Lower leg skin (tissue), 4 donors: ENCODE measurements around the gene HCN2. TPM values are rescaled to one million over a fixed set of nuclear protein-coding genes. Genes with fewer than 3 reads are reported as not detected.

ENCODE experiments used
- DNase-seq, 2 donors: peaks; one replicate each; pipeline ENCODE4 v3.0.0-alpha.2; 2019; ENCODE audit warnings: low spot score in 2 of 2
- H3K4me3 ChIP-seq: fragments of 200-600 bp; sonication (generic); 2 replicates; pipeline ENCODE4 v1.5.1; 2017; ENCODE audit warnings: mild to moderate bottlenecking, low read depth; ENCODE audit not compliant: poor library complexity, severe bottlenecking
- POLR2A ChIP-seq, 2 donors: fragments of 450-650 bp; IDR thresholded peaks; one replicate each; pipeline ENCODE4 v1.6.1; 2016 to 2017; ENCODE audit warnings: antibody characterized with exemption in 2 of 2, mild to moderate bottlenecking in 1 of 2, moderate library complexity in 1 of 2
- WGBS, 2 donors: methylation state at CpG; one replicate each; pipeline ENCODE4 v1.1.5; 2018; 5-methylcytosine and 5-hydroxymethylcytosine counted together
- intact Hi-C: fragments of 100-400 bp; cut with DNase I; formaldehyde crosslinking; loops from one replicate; pipeline ENCODE4 v1.15.0; 2023; ENCODE audit warnings: low total_unique reads
- total RNA-seq, 4 donors: library from RNA; depleted of rRNA; stranded (reverse); fragments of >200 nt; gene quantifications; one replicate each; pipeline ENCODE4 v1.1.0, GENCODE V29; 2016
- TF ChIP-seq, protein P1 (sequence below), 3 donors: fragments of 450-650 bp; IDR thresholded peaks; one replicate each; pipeline ENCODE4 v1.5.1; 2016; ENCODE audit warnings: antibody characterized with exemption in 3 of 3, mild to moderate bottlenecking in 3 of 3, moderate library complexity in 2 of 3

HCN2 gene
- total RNA-seq, 4 donors from 2014 or later, result 0.21 to 1.7 (median 1.1) TPM

DNA sequence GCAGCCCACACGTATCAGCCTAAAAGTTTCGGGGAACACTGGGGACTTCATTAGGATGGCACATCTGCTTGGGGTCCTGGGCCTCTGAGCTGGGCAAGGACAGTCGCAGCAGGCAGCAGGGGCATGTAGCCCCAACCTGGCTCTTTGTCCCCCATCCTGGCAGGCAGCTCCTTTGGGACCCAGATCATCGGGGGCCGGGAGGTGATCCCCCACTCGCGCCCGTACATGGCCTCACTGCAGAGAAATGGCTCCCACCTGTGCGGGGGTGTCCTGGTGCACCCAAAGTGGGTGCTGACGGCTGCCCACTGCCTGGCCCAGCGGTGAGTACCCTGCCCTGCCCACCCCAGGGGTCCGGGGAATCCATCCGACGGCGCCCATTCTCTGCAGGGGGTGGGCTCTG is 42.6 kb upstream of the HCN2 start:
- no peak for TF ChIP-seq POLR2A (IDR thresholded peaks at IDR 0.05)
- TF ChIP-seq, protein P1, sequence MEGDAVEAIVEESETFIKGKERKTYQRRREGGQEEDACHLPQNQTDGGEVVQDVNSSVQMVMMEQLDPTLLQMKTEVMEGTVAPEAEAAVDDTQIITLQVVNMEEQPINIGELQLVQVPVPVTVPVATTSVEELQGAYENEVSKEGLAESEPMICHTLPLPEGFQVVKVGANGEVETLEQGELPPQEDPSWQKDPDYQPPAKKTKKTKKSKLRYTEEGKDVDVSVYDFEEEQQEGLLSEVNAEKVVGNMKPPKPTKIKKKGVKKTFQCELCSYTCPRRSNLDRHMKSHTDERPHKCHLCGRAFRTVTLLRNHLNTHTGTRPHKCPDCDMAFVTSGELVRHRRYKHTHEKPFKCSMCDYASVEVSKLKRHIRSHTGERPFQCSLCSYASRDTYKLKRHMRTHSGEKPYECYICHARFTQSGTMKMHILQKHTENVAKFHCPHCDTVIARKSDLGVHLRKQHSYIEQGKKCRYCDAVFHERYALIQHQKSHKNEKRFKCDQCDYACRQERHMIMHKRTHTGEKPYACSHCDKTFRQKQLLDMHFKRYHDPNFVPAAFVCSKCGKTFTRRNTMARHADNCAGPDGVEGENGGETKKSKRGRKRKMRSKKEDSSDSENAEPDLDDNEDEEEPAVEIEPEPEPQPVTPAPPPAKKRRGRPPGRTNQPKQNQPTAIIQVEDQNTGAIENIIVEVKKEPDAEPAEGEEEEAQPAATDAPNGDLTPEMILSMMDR (IDR thresholded peaks at IDR 0.05), result no peak
- 83 to 88% methylated on average over 12 to 15 of the region's 15 CpGs for WGBS, 2 donors
- no peak for DNase-seq
- H3K4me3 ChIP-seq, result no peak overlapping the region
- intact Hi-C loops, result no loop called here

DNA sequence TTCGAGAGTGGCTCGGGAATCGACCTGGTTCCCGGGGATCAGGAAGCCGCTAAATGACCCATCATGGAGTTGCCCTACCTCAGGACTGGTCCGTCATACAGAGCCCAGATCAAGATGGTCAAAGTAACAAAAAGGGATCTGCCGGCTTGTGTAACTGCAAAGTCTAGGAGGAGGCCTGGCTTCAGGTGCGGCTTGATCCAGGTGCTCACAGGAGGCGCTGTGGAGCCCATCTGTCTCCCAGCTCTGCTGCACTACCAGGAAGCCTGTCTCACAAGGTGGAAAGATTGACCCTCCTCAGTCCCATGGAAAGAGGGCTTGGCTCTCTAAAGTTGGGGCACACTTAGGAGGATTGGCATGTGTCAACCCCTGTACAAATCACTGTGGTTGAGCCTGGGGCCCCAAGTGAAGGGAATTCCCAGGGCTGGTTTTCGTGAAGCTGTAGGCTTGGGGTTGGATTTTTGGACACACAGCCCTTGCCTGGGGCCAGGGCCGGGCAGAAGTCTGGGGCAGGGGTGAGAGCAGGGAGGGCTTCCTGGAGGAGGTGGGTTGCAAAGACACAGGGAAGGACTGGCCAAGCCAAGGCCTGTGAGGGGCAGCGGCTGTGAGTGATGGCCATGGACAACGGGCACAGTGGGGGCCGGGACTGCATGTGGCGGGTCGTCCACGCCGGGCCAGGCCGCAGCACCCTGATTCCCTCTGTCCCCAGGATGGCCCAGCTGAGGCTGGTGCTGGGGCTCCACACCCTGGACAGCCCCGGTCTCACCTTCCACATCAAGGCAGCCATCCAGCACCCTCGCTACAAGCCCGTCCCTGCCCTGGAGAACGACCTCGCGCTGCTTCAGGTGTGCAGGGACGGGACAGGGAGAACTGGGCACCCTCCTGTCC is 41.6 kb upstream of the HCN2 start:
- no peak for DNase-seq
- TF ChIP-seq POLR2A (IDR thresholded peaks at IDR 0.05), result no peak
- TF ChIP-seq, protein P1 (IDR thresholded peaks at IDR 0.05), result no peak
- 80 to 83% methylated on average over 25 to 26 of the region's 26 CpGs for WGBS, 2 donors
- intact Hi-C loops, result no loop called here
- H3K4me3 ChIP-seq, result no peak overlapping the region

DNA sequence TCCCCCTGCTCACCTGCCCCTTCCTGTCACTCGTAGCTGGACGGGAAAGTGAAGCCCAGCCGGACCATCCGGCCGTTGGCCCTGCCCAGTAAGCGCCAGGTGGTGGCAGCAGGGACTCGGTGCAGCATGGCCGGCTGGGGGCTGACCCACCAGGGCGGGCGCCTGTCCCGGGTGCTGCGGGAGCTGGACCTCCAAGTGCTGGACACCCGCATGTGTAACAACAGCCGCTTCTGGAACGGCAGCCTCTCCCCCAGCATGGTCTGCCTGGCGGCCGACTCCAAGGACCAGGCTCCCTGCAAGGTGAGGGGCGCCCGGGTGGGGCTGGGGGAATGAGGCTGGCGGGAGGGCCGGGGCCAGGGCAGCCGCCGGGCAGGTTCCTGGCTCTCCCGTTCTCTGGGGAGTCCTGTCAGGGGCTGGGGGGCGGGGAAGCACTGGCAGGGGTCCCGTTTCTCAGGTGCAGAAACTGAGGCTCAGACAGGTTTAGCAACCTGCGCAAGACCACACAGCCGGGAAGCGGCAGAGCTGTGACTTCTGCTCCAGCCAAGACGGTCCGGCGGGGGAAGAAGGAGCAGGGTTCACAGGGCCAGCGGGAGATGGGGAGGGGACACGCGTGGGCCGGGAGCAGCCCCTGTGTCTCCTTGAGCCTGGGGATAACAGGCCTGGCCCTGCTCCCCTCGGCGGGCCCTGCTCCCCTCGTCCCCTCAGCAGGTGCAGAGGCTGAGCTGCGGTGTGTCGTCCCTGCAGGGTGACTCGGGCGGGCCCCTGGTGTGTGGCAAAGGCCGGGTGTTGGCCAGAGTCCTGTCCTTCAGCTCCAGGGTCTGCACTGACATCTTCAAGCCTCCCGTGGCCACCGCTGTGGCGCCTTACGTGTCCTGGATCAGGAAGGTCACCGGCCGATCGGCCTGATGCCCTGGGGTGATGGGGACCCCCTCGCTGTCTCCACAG is 40.5 kb upstream of the HCN2 start:
- WGBS, 2 donors, result 78 to 82% methylated on average over 27 to 41 of the region's 52 CpGs
- intact Hi-C loops, result no loop called here
- TF ChIP-seq POLR2A (IDR thresholded peaks at IDR 0.05), result no peak
- TF ChIP-seq, protein P1 (IDR thresholded peaks at IDR 0.05), result no peak
- no peak overlapping the region for H3K4me3 ChIP-seq
- no peak for DNase-seq

DNA sequence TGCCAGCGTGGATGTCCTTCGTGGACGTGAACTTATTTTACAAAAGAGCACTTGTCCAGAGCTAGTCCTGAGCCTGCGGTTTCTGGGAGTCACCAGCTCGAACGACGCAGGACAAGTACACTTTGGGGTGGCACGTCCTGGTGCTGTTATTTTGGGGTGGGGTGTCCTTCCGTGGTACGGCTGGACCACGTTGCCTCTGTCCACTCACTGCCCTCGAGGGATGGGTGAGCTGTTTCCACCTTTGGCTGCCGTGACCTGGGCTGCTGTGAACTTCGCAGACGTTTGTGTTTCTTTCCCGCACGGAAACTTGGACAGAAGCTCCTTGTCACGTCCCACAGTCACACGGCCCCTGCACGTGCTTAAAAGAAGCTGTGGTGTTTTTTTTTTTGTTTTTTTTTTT is 34.9 kb upstream of the HCN2 start:
- no peak for TF ChIP-seq POLR2A (IDR thresholded peaks at IDR 0.05)
- TF ChIP-seq, protein P1 (IDR thresholded peaks at IDR 0.05), result no peak
- intact Hi-C loops, result no loop called here
- no peak for DNase-seq
- WGBS, 2 donors, result 64 to 85% methylated on average over 19 to 20 of the region's 20 CpGs
- no peak overlapping the region for H3K4me3 ChIP-seq

DNA sequence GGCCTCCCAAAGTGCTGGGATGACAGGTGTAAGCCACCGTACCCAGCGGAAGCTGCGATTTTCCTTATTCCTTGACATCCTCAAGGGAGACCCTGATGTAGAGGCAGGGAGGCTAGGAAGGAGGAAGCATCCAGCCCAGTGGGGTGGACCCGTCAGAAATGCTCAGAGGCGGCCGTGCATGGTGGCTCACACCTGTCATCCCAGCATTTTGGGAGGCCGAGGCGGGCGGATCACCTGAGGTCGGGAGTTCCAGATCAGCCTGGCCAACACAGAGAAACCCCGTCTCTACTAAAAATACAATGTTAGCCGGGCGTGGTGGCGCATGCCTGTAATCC is 34.2 kb upstream of the HCN2 start:
- no peak overlapping the region for H3K4me3 ChIP-seq
- 90 to 94% methylated on average over 14 of the region's 14 CpGs for WGBS, 2 donors
- TF ChIP-seq POLR2A (IDR thresholded peaks at IDR 0.05), result no peak
- intact Hi-C loops, result no loop called here
- no peak for DNase-seq
